ENCODE results near the gene MS4A4A.

MS4A4A gene

DNA sequence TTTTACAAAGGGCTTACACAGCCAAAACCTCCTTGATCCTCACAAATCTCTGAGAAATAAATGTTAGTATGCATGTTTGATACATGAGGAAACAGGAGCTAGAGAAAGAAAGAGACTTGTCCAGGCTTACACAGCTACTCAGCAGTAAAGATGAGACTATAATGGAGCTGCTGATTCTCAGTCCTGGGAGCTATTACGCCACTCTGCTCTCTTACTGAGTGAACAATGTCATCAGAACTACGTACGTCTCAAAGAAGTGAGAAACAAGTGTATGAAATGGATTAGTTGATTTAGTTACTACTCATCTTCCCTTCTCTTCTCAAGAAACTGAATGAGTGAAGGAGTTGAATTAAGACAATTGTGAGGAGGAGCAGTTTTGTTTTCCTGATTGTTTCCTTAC is 58.9 kb downstream of the MS4A4A start:
- POLR2A ChIA-PET, result no interaction called here
- CTCF ChIA-PET, result no interaction called here
- TF ChIP-seq, protein P1, sequence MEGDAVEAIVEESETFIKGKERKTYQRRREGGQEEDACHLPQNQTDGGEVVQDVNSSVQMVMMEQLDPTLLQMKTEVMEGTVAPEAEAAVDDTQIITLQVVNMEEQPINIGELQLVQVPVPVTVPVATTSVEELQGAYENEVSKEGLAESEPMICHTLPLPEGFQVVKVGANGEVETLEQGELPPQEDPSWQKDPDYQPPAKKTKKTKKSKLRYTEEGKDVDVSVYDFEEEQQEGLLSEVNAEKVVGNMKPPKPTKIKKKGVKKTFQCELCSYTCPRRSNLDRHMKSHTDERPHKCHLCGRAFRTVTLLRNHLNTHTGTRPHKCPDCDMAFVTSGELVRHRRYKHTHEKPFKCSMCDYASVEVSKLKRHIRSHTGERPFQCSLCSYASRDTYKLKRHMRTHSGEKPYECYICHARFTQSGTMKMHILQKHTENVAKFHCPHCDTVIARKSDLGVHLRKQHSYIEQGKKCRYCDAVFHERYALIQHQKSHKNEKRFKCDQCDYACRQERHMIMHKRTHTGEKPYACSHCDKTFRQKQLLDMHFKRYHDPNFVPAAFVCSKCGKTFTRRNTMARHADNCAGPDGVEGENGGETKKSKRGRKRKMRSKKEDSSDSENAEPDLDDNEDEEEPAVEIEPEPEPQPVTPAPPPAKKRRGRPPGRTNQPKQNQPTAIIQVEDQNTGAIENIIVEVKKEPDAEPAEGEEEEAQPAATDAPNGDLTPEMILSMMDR (IDR thresholded peaks at IDR 0.05; ENCODE audit: insufficient read depth, low read length, missing control alignments), result no peak
- H3K4me3 ChIP-seq (ENCODE audit: low read depth, low read length), result no peak overlapping the region
- DNase-seq (ENCODE audit: low read depth, low spot score), result no peak

DNA sequence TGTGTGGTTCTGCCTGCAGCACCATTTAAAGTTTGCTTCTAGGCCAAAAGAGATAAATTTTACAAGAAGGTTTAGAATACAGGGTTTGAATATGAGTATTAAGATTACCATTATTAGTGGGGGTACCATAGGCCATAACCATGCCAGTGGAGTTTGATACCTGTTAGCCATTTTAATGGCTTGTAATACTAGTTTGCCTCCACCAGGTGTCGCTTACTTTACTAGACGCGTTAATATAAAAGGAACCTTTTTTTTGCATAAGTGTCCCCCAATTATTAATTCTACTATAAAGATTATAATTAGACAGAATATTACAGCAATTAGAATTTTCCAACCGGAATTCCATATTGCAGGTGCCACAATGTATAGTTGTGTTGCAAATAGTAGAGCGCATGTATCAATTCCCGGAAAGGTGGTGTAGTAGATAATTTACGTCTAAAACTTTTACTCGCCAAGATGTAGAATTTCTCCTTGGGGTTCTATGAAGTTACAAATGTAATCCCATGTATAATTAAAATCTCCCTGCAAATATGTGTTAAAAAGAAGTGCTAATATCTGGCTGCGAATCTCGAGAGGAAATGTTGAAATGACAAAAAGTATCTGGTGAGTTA is 62.7 kb downstream of the MS4A4A start:
- no peak for DNase-seq (ENCODE audit: low read depth, low spot score)
- ChIA-PET CTCF (no interaction called here), POLR2A (no interaction called here)
- H3K4me3 ChIP-seq (ENCODE audit: low read depth, low read length), result no peak overlapping the region
- TF ChIP-seq, protein P1 (IDR thresholded peaks at IDR 0.05; ENCODE audit: insufficient read depth, low read length, missing control alignments), result no peak

DNA sequence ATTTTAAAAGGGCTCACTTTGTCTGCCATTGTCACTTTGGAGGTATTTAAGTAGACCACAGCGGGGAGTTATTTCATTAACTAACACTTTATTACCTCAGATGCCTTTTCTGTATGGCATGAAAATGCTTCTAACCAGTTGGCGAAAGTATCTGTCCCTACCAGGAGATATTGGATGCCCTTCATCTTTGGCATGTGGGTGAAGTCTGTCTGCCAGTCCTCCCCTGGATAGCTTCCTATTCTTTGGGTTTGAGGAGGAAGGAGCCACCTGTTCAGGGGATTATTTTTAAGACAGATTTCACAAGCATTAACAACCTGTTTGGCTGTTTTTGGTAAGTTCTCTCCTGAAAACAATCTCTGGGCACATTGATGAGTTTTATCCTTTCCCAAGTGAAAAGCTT is 63.7 kb downstream of the MS4A4A start:
- DNase-seq (ENCODE audit: low read depth, low spot score), result no peak
- ChIA-PET CTCF (no interaction called here), POLR2A (no interaction called here)
- H3K4me3 ChIP-seq (ENCODE audit: low read depth, low read length), result no peak overlapping the region
- TF ChIP-seq, protein P1 (IDR thresholded peaks at IDR 0.05; ENCODE audit: insufficient read depth, low read length, missing control alignments), result no peak

DNA sequence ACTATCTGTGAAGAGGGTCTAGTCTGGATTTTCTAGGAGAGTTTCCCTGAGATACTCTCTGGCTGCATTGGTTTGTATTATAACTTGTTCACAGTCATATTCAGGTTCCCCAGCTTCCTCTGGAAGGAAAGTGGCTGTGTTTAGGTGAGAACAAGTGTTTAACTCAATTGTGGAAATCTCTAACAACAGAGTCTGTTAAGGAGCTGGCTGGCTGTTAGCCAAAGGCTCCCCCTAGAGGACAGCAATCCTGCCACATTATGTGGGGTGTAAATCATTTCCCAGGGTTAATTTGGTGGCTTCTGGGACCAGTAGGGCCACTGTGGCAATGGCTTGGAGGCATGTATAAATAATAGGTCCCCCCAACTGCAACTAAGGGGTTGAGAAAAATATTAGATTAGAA is 65.0 kb downstream of the MS4A4A start:
- CTCF ChIA-PET, result interaction anchor here (1.2 kb wide), 1 partner anchor 18 kb away, joined by 3 read pairs; no protein-coding TSS in a partner anchor
- no peak for DNase-seq (ENCODE audit: low read depth, low spot score)
- POLR2A ChIA-PET, result no interaction called here
- TF ChIP-seq, protein P1 (IDR thresholded peaks at IDR 0.05; ENCODE audit: insufficient read depth, low read length, missing control alignments), result no peak
- H3K4me3 ChIP-seq (ENCODE audit: low read depth, low read length), result no peak overlapping the region

DNA sequence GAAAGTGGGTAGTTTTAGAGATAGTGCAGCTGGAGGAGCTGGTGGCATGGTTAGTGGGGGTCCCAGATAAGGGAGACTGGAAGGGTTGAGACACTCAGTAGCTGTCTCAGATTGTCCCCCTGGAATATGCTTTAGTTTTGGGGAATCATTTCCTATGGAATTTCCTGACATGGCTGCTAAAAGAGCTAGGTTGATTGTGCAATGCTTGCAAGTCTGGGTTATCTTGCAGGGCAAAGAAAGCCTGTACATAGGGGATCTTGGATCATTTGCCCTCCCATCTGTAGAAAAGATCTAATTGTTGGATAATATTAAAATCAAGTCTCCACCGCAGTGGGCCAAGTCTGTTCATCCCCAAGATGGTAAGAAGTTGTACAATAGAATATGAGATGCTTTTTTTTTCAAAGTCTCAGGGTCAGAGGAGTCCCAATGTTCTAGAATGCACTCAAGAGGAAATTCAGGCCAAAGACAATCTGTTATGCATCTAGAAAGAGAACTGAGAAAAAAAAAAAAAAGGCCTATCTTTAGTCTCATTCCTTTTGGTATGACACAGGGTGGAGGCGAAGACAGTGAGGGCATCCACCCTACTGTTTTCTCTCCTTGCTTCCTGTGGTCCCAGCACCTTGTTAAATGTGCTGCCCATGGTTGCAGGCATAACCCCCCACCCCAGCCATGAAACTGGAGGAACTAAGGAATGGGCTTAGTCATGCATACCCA is 66.8 kb downstream of the MS4A4A start:
- CTCF ChIA-PET, result no interaction called here
- TF ChIP-seq, protein P1 (IDR thresholded peaks at IDR 0.05; ENCODE audit: insufficient read depth, low read length, missing control alignments), result no peak
- POLR2A ChIA-PET, result no interaction called here
- H3K4me3 ChIP-seq (ENCODE audit: low read depth, low read length), result no peak overlapping the region
- DNase-seq (ENCODE audit: low read depth, low spot score), result no peak

DNA sequence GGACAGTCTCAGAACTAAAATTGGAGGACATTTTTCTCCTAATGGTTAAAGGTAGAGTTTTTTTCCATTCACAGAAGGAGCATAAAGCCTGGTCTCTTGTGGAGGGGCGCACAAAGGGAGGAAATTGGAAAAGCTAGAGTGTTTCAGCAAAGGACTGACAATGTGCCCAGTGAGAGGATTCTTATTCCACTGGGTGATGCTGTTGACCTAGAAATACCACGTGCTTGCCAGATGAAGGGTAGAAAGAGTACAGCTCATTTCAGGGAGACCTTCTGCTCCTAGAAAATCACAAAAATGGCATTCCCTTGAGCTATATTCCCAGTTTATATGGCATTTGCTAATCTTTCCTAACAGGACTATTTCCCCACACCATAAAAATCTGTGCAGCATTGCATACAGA is 67.7 kb downstream of the MS4A4A start:
- no peak for DNase-seq (ENCODE audit: low read depth, low spot score)
- TF ChIP-seq, protein P1 (IDR thresholded peaks at IDR 0.05; ENCODE audit: insufficient read depth, low read length, missing control alignments), result no peak
- ChIA-PET POLR2A (no interaction called here), CTCF (no interaction called here)
- no peak overlapping the region for H3K4me3 ChIP-seq (ENCODE audit: low read depth, low read length)
